Gastrocnemius medialis (tissue), 4 donors: ENCODE measurements around the gene B3GAT1. TPM values are rescaled to one million over a fixed set of nuclear protein-coding genes. Genes with fewer than 3 reads are reported as not detected.
"Not testable (repeated sequence)": the region's sequence is repeated elsewhere in the genome, so short reads cannot be mapped to it uniquely, and the experiment has no call there.

Source experiments
- ATAC-seq, 2 donors: fragments of 150-250 bp; one replicate each; pipeline ENCODE4 v1.9.1; 2016
- DNase-seq, 2 donors: peaks; one replicate each; pipeline ENCODE4 v3.0.0-alpha.2; 2019
- H3K27ac ChIP-seq, 4 donors: fragments of 200-600 bp; sonication (generic); 1 replicate in 1 of 4; 2 replicates in 3 of 4; pipeline ENCODE4 v1.5.1; 2016 to 2018; ENCODE audit warnings: mild to moderate bottlenecking in 2 of 4, moderate library complexity in 1 of 4
- H3K27me3 ChIP-seq, 3 donors: fragments of 200-600 bp; sonication (generic) in 2 of 3; 1 replicate in 1 of 3; 2 replicates in 2 of 3; pipeline versions ENCODE4 v1.5.1 to v1.6.0; 2016 to 2019; ENCODE audit warnings: mild to moderate bottlenecking in 1 of 3, moderate library complexity in 1 of 3
- H3K36me3 ChIP-seq, 2 donors: fragments of 200-600 bp; sonication (generic) in 1 of 2; one replicate each; pipeline ENCODE4 v1.5.1; 2017 to 2018
- H3K4me1 ChIP-seq, 2 donors: fragments of 200-600 bp; sonication (generic) in 1 of 2; one replicate each; pipeline ENCODE4 v1.5.1; 2016 to 2017; ENCODE audit warnings: mild to moderate bottlenecking in 2 of 2
- H3K4me3 ChIP-seq, 4 donors: fragments of 200-600 bp; sonication (generic) in 3 of 4; 1 replicate in 1 of 4; 2 replicates in 3 of 4; pipeline ENCODE4 v1.5.1; 2016 to 2019; ENCODE audit warnings: mild to moderate bottlenecking in 2 of 4
- H3K9me3 ChIP-seq, 3 donors: fragments of 200-600 bp; sonication (generic) in 2 of 3; 1 replicate in 1 of 3; 2 replicates in 2 of 3; pipeline ENCODE4 v1.5.1; 2016 to 2019
- CTCF ChIP-seq, 5 experiments: fragments of 450-650 bp in 3 of 5; fragments of 200-600 bp in 2 of 5; sonication (generic) in 2 of 5; IDR thresholded peaks in 4 of 5; conservative IDR thresholded peaks in 1 of 5; 1 replicate in 4 of 5; 2 replicates in 1 of 5; pipeline ENCODE4 v1.5.1; 2016 to 2019; ENCODE audit warnings: antibody characterized with exemption in 5 of 5, mild to moderate bottlenecking in 3 of 5, moderate library complexity in 3 of 5
- POLR2A ChIP-seq, 2 donors: fragments of 450-650 bp; IDR thresholded peaks; one replicate each; pipeline ENCODE4 v1.6.1; 2017; ENCODE audit warnings: antibody characterized with exemption in 2 of 2, mild to moderate bottlenecking in 2 of 2, moderate library complexity in 2 of 2
- in situ Hi-C, 4 donors: fragments of 200-750 bp; cut with MboI; loops; one replicate each; pipeline versions ENCODE4 v1.15.0 to v1.8.0; 2017; ENCODE audit warnings: low sequenced_read_pairs in 4 of 4
- intact Hi-C: fragments of 100-400 bp; cut with DNase I; formaldehyde crosslinking; loops from one replicate; pipeline ENCODE4 v1.15.1; 2023; ENCODE audit warnings: low total_unique reads
- total RNA-seq, 4 donors: library from RNA; depleted of rRNA; stranded (reverse); fragments of >200 nt; gene quantifications; one replicate each; pipeline versions ENCODE4 v1.1.0 to v1.2.3, GENCODE V29; 2016

Gene B3GAT1
- total RNA-seq, 4 donors from 2014 or later = 0.10 TPM; not detected in 3

DNA sequence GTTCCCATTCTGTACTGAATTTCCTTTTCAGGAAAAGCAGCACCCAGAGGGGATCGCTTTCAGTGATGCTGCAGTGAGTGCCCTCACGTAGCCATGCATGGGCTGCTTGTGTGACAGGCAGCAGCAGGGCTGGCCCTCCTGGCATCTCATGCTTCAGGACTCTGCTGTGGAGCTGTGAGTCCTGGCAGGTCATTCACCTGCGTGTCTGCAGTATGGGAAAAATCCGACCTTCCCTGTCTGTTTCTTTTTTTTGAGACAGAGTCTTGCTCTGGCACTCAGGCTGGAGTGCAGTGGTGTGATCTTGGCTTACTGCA, 66.8 kb downstream of the B3GAT1 start:
- no peak overlapping the region for H3K27ac ChIP-seq
- intact Hi-C loops (no loop called here), in situ Hi-C loops (no loop called here)
- H3K27me3 ChIP-seq = no peaks in the 10 kb centered on the region
- H3K4me3 ChIP-seq = no peak overlapping the region
- no peaks in the 10 kb centered on the region for H3K36me3 ChIP-seq
- H3K9me3 ChIP-seq = no peaks in the 10 kb centered on the region
- no peaks in the 10 kb centered on the region for H3K4me1 ChIP-seq
- DNase-seq (no peak), ATAC-seq (no peak)
- TF ChIP-seq POLR2A (IDR thresholded peaks at IDR 0.05) (no peak), CTCF (IDR thresholded peaks at IDR 0.05 in 4 of 5, conservative IDR thresholded peaks at IDR 0.05 in 1 of 5) (no peak)

- H3K36me3 ChIP-seq, in situ Hi-C loops, ATAC-seq, H3K4me3 ChIP-seq, H3K4me1 ChIP-seq, DNase-seq, H3K27ac ChIP-seq, H3K27me3 ChIP-seq, H3K9me3 ChIP-seq, intact Hi-C loops: not testable (repeated sequence)
These were observed 67.4 kb downstream of the B3GAT1 start for GRCh38 chr11:134344497-134345236.

DNA sequence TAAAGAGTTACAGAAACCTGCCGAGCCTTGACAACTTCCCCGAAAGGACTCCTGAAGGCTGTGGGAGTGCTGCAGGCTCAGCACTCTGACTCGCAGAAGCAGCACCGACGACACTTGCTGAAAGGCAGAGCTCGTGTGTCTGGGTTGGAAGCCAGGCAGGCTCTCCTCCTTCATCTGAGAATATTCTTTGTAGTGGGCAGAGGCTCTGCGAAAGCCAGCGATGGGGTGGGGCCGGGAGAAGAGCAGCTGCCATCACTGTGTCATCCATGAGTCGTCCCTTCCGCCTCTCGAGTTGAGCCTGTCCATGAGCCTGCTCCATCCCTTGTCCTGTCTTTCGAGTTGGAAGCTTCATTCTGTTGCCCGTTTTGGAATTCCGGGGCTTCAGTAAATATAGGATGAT, 68.4 kb downstream of the B3GAT1 start:
- Histone ChIP-seq H3K4me1 (no peaks in the 10 kb centered on the region), H3K27ac (no peak overlapping the region), H3K4me3 (no peak overlapping the region), H3K36me3 (no peaks in the 10 kb centered on the region), H3K9me3 (no peaks in the 10 kb centered on the region), H3K27me3 (no peaks in the 10 kb centered on the region)
- no peak for ATAC-seq
- intact Hi-C loops = no loop called here
- in situ Hi-C loops = no loop called here
- no peak for TF ChIP-seq CTCF (IDR thresholded peaks at IDR 0.05 in 4 of 5, conservative IDR thresholded peaks at IDR 0.05 in 1 of 5)
- no peak for TF ChIP-seq POLR2A (IDR thresholded peaks at IDR 0.05)
- no peak for DNase-seq

DNA sequence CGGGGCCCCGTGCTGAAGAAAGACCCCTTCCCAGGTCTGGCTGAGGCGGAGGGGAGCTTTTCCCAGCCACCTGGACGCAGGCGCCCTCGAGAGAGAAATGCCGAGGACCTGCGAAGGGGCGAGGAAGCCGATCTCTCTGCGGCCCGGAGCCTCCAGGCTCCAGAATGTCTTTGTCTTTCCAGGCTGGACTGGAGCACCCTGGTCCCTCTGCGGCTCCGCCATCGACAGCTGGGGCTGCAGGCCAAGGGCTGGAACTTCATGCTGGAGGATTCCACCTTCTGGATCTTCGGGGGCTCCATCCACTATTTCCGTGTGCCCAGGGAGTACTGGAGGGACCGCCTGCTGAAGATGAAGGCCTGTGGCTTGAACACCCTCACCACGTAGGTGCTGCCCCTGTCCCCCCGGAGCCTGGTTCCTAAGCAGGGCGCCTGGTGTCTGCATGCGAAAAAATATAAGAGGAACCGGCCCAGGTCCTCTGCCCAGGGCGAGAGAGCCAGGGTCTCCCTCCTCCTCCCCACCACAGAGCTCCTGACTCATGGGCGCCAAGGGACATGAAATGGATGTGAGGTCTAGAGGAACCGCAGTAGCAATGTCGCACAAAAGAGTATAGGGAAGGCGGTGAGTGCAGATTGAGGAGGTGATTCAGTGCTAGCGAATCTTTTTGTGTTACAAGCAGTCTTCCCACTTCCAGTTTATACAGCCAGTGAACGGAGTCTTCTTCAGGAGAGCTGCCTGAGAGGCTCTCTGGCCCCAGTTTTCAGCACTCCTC, 69.3 kb downstream of the B3GAT1 start:
- Histone ChIP-seq H3K4me3 (no peak overlapping the region), H3K4me1 (no peaks in the 10 kb centered on the region), H3K36me3 (no peaks in the 10 kb centered on the region), H3K9me3 (no peaks in the 10 kb centered on the region), H3K27ac (no peak overlapping the region), H3K27me3 (no peaks in the 10 kb centered on the region)
- in situ Hi-C loops (no loop called here), intact Hi-C loops (no loop called here)
- ATAC-seq (no peak), DNase-seq (no peak)
- TF ChIP-seq POLR2A (IDR thresholded peaks at IDR 0.05) = no peak
- TF ChIP-seq CTCF (IDR thresholded peaks at IDR 0.05 in 4 of 5, conservative IDR thresholded peaks at IDR 0.05 in 1 of 5) = no peak

GRCh38 chr11:134341805-134342571, 70.1 kb downstream of the B3GAT1 start:
- no peak for ATAC-seq
- no peaks in the 10 kb centered on the region for H3K9me3 ChIP-seq
- in situ Hi-C loops = no loop called here
- H3K4me1 ChIP-seq = no peaks in the 10 kb centered on the region
- no peak for TF ChIP-seq CTCF (IDR thresholded peaks at IDR 0.05 in 4 of 5, conservative IDR thresholded peaks at IDR 0.05 in 1 of 5)
- TF ChIP-seq POLR2A (IDR thresholded peaks at IDR 0.05) = no peak
- H3K36me3 ChIP-seq = no peaks in the 10 kb centered on the region
- DNase-seq = no peak
- intact Hi-C loops = no loop called here
- no peaks in the 10 kb centered on the region for H3K27me3 ChIP-seq
- no peak overlapping the region for H3K4me3 ChIP-seq
- H3K27ac ChIP-seq = no peak overlapping the region
